NCI-H2029 treated with DMSO at 0.1 percent for 48 hours (cell line): ENCODE data around the gene MRPL10.

Experiments
- DNase-seq: peaks from one replicate; lab custom pipeline; 2025; lab: John Stamatoyannopoulos, UW

The MRPL10 gene

GRCh38 chr17:47857551-47858455 lies 26.5 kb upstream of the MRPL10 start:
- no peak for DNase-seq

GRCh38 chr17:47856830-47857229 lies 25.5 kb upstream of the MRPL10 start:
- DNase-seq = no peak

GRCh38 chr17:47855737-47856136 lies 24.4 kb upstream of the MRPL10 start:
- DNase-seq = no peak

- no peak for DNase-seq
These were observed 22.3 kb upstream of the MRPL10 start for GRCh38 chr17:47853616-47854015.

GRCh38 chr17:47852113-47852949 lies 21.0 kb upstream of the MRPL10 start:
- no peak for DNase-seq

GRCh38 chr17:47851764-47852112 lies 20.4 kb upstream of the MRPL10 start:
- no peak for DNase-seq

GRCh38 chr17:47850692-47851573 lies 19.6 kb upstream of the MRPL10 start, which contains the start of gene SP6:
Gene SP6 (minus strand): TSS chr17:47851163. CDS start chr17:47848429, 2,734 bp downstream.
- peak; percentile 43 for DNase-seq

- no peak for DNase-seq
These were observed 19.0 kb upstream of the MRPL10 start for GRCh38 chr17:47850373-47850691.

GRCh38 chr17:47848198-47848513 lies 16.8 kb upstream of the MRPL10 start:
- DNase-seq = no peak

- no peak for DNase-seq
These were observed 16.2 kb upstream of the MRPL10 start for GRCh38 chr17:47847341-47848197.

GRCh38 chr17:47846716-47847340 lies 15.5 kb upstream of the MRPL10 start:
- DNase-seq = no peak

- DNase-seq = no peak
These were observed 14.4 kb upstream of the MRPL10 start for GRCh38 chr17:47845716-47846075.

- no peak for DNase-seq
These were observed 13.7 kb upstream of the MRPL10 start for GRCh38 chr17:47844814-47845715.

GRCh38 chr17:47844227-47844626 lies 12.9 kb upstream of the MRPL10 start:
- no peak for DNase-seq

GRCh38 chr17:47843391-47843730 lies 12.0 kb upstream of the MRPL10 start:
- DNase-seq = no peak

GRCh38 chr17:47841488-47842291 lies 10.3 kb upstream of the MRPL10 start:
- DNase-seq = no peak

GRCh38 chr17:47840742-47841487 lies 9.6 kb upstream of the MRPL10 start, which contains the start of gene SCRN2:
Gene SCRN2 (minus strand): TSS chr17:47841273. CDS start chr17:47840843, 430 bp downstream.
- peak; percentile 46 for DNase-seq

- no peak for DNase-seq
These were observed 8.8 kb upstream of the MRPL10 start for GRCh38 chr17:47840001-47840741.
